OCI-LY7 (cell line): ENCODE results near the gene NR3C1. TPM values are rescaled to one million over a fixed set of nuclear protein-coding genes. Genes with fewer than 3 reads are reported as not detected.

Source experiments
- BruUV-seq: library from RNA; stranded (reverse); fragments of 400-500 nt; replicated peaks from 2 replicates; lab custom pipeline; 2021; lab: Mats Ljungman, UMichigan
- CTCF ChIA-PET: fragments of 300-600 bp; sonication (Branson Sonifier 250); formaldehyde crosslinking; loops from one replicate; lab custom pipeline; 2022; ENCODE audit warnings: antibody characterized with exemption; ENCODE audit not compliant: unreplicated experiment; lab: Charles Lee
- POLR2A ChIA-PET: fragments of 300-600 bp; sonication (Branson Sonifier 250); formaldehyde crosslinking; loops from one replicate; lab custom pipeline; 2022; ENCODE audit warnings: antibody characterized with exemption; lab: Charles Lee
- DNase-seq: peaks from one replicate; pipeline ENCODE4 v3.0.0-alpha.2; 2015; ENCODE audit warnings: low spot score
- H2AFZ ChIP-seq: fragments of 200-600 bp; sonication (generic), shearing (Covaris generic); 2 replicates; pipeline ENCODE4 v1.6.1; 2014; ENCODE audit warnings: mild to moderate bottlenecking, antibody characterized with exemption, low read length, moderate library complexity
- H3K27ac ChIP-seq: fragments of 200-600 bp; sonication (generic); 2 replicates; pipeline ENCODE4 v1.5.1; 2014; ENCODE audit warnings: mixed run types, low read depth, mild to moderate bottlenecking, moderate library complexity, low read length, inconsistent platforms; ENCODE audit not compliant: poor library complexity, severe bottlenecking
- H3K36me3 ChIP-seq: fragments of 200-600 bp; sonication (generic); 2 replicates; pipeline ENCODE4 v1.6.1; 2014; ENCODE audit warnings: mild to moderate bottlenecking, antibody characterized with exemption, low read length, moderate library complexity, mixed read lengths; ENCODE audit not compliant: insufficient read depth
- H3K4me1 ChIP-seq: fragments of 200-600 bp; sonication (generic); 2 replicates; pipeline ENCODE4 v1.5.1; 2014; ENCODE audit warnings: mild to moderate bottlenecking, low read length; ENCODE audit not compliant: insufficient read depth, poor library complexity, severe bottlenecking
- H3K4me2 ChIP-seq: fragments of 200-600 bp; sonication (generic); 2 replicates; pipeline ENCODE4 v1.6.1; 2014; ENCODE audit warnings: mild to moderate bottlenecking, low read length
- H3K4me3 ChIP-seq: fragments of 200-600 bp; sonication (generic); 2 replicates; pipeline ENCODE4 v1.5.1; 2014; ENCODE audit warnings: mild to moderate bottlenecking, low read depth, low read length; ENCODE audit not compliant: poor library complexity, severe bottlenecking
- H3K79me2 ChIP-seq: fragments of 200-600 bp; sonication (generic); 2 replicates; pipeline ENCODE4 v1.6.1; 2016; ENCODE audit warnings: low read depth, mild to moderate bottlenecking, low read length, moderate library complexity, mixed read lengths; ENCODE audit not compliant: insufficient read depth
- H3K9me2 ChIP-seq: fragments of 200-600 bp; sonication (generic); 2 replicates; pipeline ENCODE4 v1.6.1; 2016; ENCODE audit warnings: mild to moderate bottlenecking, low read length, mixed read lengths; ENCODE audit not compliant: insufficient read depth
- H3K9me3 ChIP-seq: fragments of 200-600 bp; sonication (generic); 2 replicates; pipeline ENCODE4 v1.6.1; 2014; ENCODE audit warnings: mild to moderate bottlenecking, mixed run types, low read length, mixed read lengths
- H4K20me1 ChIP-seq: fragments of 200-600 bp; sonication (generic); 2 replicates; pipeline ENCODE4 v1.6.1; 2014; ENCODE audit warnings: mild to moderate bottlenecking, antibody characterized with exemption, low read length, moderate library complexity, mixed read lengths; ENCODE audit not compliant: insufficient read depth
- CTCF ChIP-seq: fragments of 200-600 bp; sonication (generic); conservative IDR thresholded peaks from 2 replicates; pipeline ENCODE4 v1.5.1; 2014; ENCODE audit warnings: mild to moderate bottlenecking, antibody characterized with exemption, low read length, moderate library complexity, mixed read lengths
- EZH2phosphoT487 ChIP-seq: fragments of 200-600 bp; sonication (generic); IDR thresholded peaks from 2 replicates; pipeline ENCODE4 v1.6.1; 2018; ENCODE audit warnings: low read depth, borderline replicate concordance, mild to moderate bottlenecking, mixed run types, antibody characterized with exemption, low read length, moderate library complexity, mixed read lengths
- intact Hi-C: fragments of 100-400 bp; cut with micrococcal nuclease; formaldehyde crosslinking; loops from one replicate; pipeline ENCODE4 v1.10.0; 2022; ENCODE audit not compliant: unreplicated experiment
- total RNA-seq, 2 experiments: library from RNA; depleted of rRNA in 1 of 2; stranded (reverse); fragments of >200 nt in 1 of 2; shearing (Covaris generic) in 1 of 2; gene quantifications; 2 replicates each; pipeline ENCODE4 v1.2.3, GENCODE V29; 2014 to 2022

The NR3C1 gene
- total RNA-seq, 2 experiments from 2014 or later = 45.6 to 106 TPM

GRCh38 chr5:143431789-143432188 lies 28.3 kb upstream of the NR3C1 start:
- Histone ChIP-seq H3K27ac (peak overlapping the region; percentile 96), H3K9me2 (no peaks in the 10 kb centered on the region), H3K4me2 (peak overlapping the region; percentile 93), H3K9me3 (no peaks in the 10 kb centered on the region), H4K20me1 (no peaks in the 10 kb centered on the region), H3K4me1 (peaks cover 62% of the 10 kb centered on the region), H3K36me3 (peaks cover 34% of the 10 kb centered on the region), H2AFZ (no peak overlapping the region; the same call in 1 of the 2 replicates), H3K4me3 (peak overlapping the region; percentile 72), H3K79me2 (peaks cover 48% of the 10 kb centered on the region)
- peak; percentile 40 for DNase-seq
- POLR2A ChIA-PET = interaction anchor here (0.7 to 7.1 kb wide), 7 partner anchors 9 to 67 kb away, joined by 3 to 119 read pairs (median 28); partner anchors contain the start of gene NR3C1
- CTCF ChIA-PET = no interaction called here
- intact Hi-C loops = loop anchor here (10.0 kb wide), 1 partner anchor 393 kb away; no protein-coding TSS in a partner anchor
- TF ChIP-seq CTCF (no peak), EZH2phosphoT487 (no peak)
- BruUV-seq = no TSS peak

GRCh38 chr5:143428738-143429420 lies 25.4 kb upstream of the NR3C1 start:
- H3K4me1 ChIP-seq = peaks cover 37% of the 10 kb centered on the region
- POLR2A ChIA-PET = interaction anchor here (0.7 to 1.7 kb wide), 4 partner anchors 16 to 100 kb away, joined by 3 to 11 read pairs (median 3); no protein-coding TSS in a partner anchor
- peaks cover 72% of the 10 kb centered on the region for H3K79me2 ChIP-seq
- H4K20me1 ChIP-seq = no peaks in the 10 kb centered on the region
- no peaks in the 10 kb centered on the region for H3K9me2 ChIP-seq
- no peak overlapping the region for H3K27ac ChIP-seq
- no peak overlapping the region for H3K4me3 ChIP-seq
- intact Hi-C loops = no loop called here
- no peak overlapping the region for H2AFZ ChIP-seq
- BruUV-seq = no TSS peak
- H3K4me2 ChIP-seq = peak overlapping the region; percentile 25; the same call in 1 of the 2 replicates
- TF ChIP-seq EZH2phosphoT487 (no peak), CTCF (no peak)
- H3K36me3 ChIP-seq = peaks cover 56% of the 10 kb centered on the region
- CTCF ChIA-PET = no interaction called here
- DNase-seq = no peak
- H3K9me3 ChIP-seq = peaks cover 7% of the 10 kb centered on the region; the same call in 1 of the 2 replicates

- H3K9me3 ChIP-seq = peaks cover 7% of the 10 kb centered on the region; the same call in 1 of the 2 replicates
- H3K4me1 ChIP-seq = peaks cover 37% of the 10 kb centered on the region
- no peak overlapping the region for H3K4me3 ChIP-seq
- 0 out of 2 replicates have a peak overlapping the region, but pooled peaks have one; percentile 2 for H3K4me2 ChIP-seq
- no peaks in the 10 kb centered on the region for H4K20me1 ChIP-seq
- no peak overlapping the region for H2AFZ ChIP-seq
- no peak overlapping the region for H3K27ac ChIP-seq
- CTCF ChIA-PET = no interaction called here
- no peak for DNase-seq
- H3K79me2 ChIP-seq = peaks cover 69% of the 10 kb centered on the region
- H3K9me2 ChIP-seq = no peaks in the 10 kb centered on the region
- H3K36me3 ChIP-seq = peaks cover 56% of the 10 kb centered on the region
- no TSS peak for BruUV-seq
- intact Hi-C loops = no loop called here
- no peak for TF ChIP-seq EZH2phosphoT487
- no peak for TF ChIP-seq CTCF
- POLR2A ChIA-PET = interaction anchor here (1.1 to 1.7 kb wide), 2 partner anchors 16 to 22 kb away, joined by 3 to 11 read pairs; no protein-coding TSS in a partner anchor
These were observed 24.7 kb upstream of the NR3C1 start for GRCh38 chr5:143428155-143428554.
